SK-N-SH (cell line): Measurements from ENCODE around the gene NDUFS8. TPM values are rescaled to one million over a fixed set of nuclear protein-coding genes. Genes with fewer than 3 reads are reported as not detected.

Experiments used
- CTCF ChIA-PET: fragments of 300-600, 350-600 bp; formaldehyde crosslinking; extraction: SDS; loops from one replicate; lab custom pipeline; 2021; lab: Yijun Ruan, JAX
- POLR2A ChIA-PET: fragments of 350-600 bp; sonication (Branson Sonifier 250); formaldehyde crosslinking; extraction: SDS; loops from one replicate; lab custom pipeline; 2020; ENCODE audit warnings: antibody characterized with exemption, inconsistent platforms; lab: Yijun Ruan, JAX
- DNase-seq: peaks from one replicate; pipeline ENCODE4 v3.0.0; 2012
- H2AFZ ChIP-seq: fragments of 200-600 bp; sonication (generic); 2 replicates; pipeline ENCODE4 v1.8.1; 2016; ENCODE audit warnings: antibody characterized with exemption, mild to moderate bottlenecking, low read depth
- H3F3A ChIP-seq: fragments of 200-600 bp; sonication (generic); replicated peaks from 2 replicates; pipeline ENCODE3; 2016; ENCODE audit warnings: antibody characterized with exemption, mild to moderate bottlenecking; ENCODE audit not compliant: insufficient read depth
- H3K27ac ChIP-seq, 2 experiments: fragments of 200-500 bp in 1 of 2; fragments of 200-600 bp in 1 of 2; sonication (Bioruptor generic) in 1 of 2; sonication (generic), shearing (Covaris generic) in 1 of 2; 2 replicates each; pipeline versions ENCODE4 v1.5.1 to v1.6.1; 2014 to 2016; ENCODE audit warnings: low read depth in 2 of 2, inconsistent platforms in 1 of 2, low read length in 1 of 2, mild to moderate bottlenecking in 1 of 2, mixed read lengths in 1 of 2
- H3K27me3 ChIP-seq: fragments of 200-600 bp; sonication (generic), shearing (Covaris generic); 2 replicates; pipeline ENCODE4 v1.6.1; 2016; ENCODE audit warnings: mixed run types; ENCODE audit not compliant: insufficient read depth
- H3K36me3 ChIP-seq, 2 experiments: fragments of 200-500 bp in 1 of 2; fragments of 200-600 bp in 1 of 2; sonication (Bioruptor generic) in 1 of 2; sonication (generic) in 1 of 2; replicated peaks in 1 of 2; 2 replicates each; pipeline versions ENCODE3 to v1.5.1; 2014 to 2016; ENCODE audit warnings: low read length in 1 of 2, mild to moderate bottlenecking in 1 of 2; ENCODE audit not compliant: insufficient read depth in 2 of 2, control insufficient read depth in 1 of 2
- H3K4me1 ChIP-seq, 2 experiments: fragments of 200-500 bp in 1 of 2; fragments of 200-600 bp in 1 of 2; sonication (Bioruptor generic) in 1 of 2; sonication (generic), shearing (Covaris generic) in 1 of 2; 2 replicates each; pipeline versions ENCODE4 v1.5.1 to v1.6.1; 2014 to 2016; ENCODE audit warnings: low read depth in 1 of 2, low read length in 1 of 2, mixed run types in 1 of 2; ENCODE audit not compliant: insufficient read depth in 2 of 2, control insufficient read depth in 1 of 2
- H3K4me2 ChIP-seq: fragments of 200-600 bp; sonication (generic), shearing (Covaris generic); 2 replicates; pipeline ENCODE4 v1.6.1; 2017; ENCODE audit warnings: mixed run types
- H3K4me3 ChIP-seq, 2 experiments: fragments of 200-500 bp in 1 of 2; fragments of 200-600 bp in 1 of 2; sonication (Bioruptor generic) in 1 of 2; sonication (generic), shearing (Covaris generic) in 1 of 2; 2 replicates each; pipeline versions ENCODE4 v1.5.1 to v1.8.1; 2014 to 2016; ENCODE audit warnings: low read depth in 2 of 2, inconsistent platforms in 1 of 2, low read length in 1 of 2, mild to moderate bottlenecking in 1 of 2, mixed read lengths in 1 of 2, moderate library complexity in 1 of 2
- H3K79me2 ChIP-seq: fragments of 200-600 bp; sonication (generic); 2 replicates; pipeline ENCODE4 v1.8.1; 2017; ENCODE audit warnings: mild to moderate bottlenecking; ENCODE audit not compliant: insufficient read depth
- H3K9ac ChIP-seq: fragments of 200-600 bp; sonication (generic); 2 replicates; pipeline ENCODE4 v1.6.1; 2017; ENCODE audit warnings: mixed run types
- H3K9me2 ChIP-seq: fragments of 200-600 bp; sonication (generic); 2 replicates; pipeline ENCODE4 v1.6.1; 2017; ENCODE audit warnings: mixed run types
- H3K9me3 ChIP-seq: fragments of 200-600 bp; sonication (generic); 2 replicates; pipeline ENCODE4 v1.6.1; 2017; ENCODE audit warnings: mixed run types, mild to moderate bottlenecking, moderate library complexity
- H4K20me1 ChIP-seq: fragments of 200-600 bp; sonication (generic); 2 replicates; pipeline ENCODE4 v1.6.1; 2017; ENCODE audit warnings: mild to moderate bottlenecking, mixed run types; ENCODE audit not compliant: insufficient read depth
- ELF1 ChIP-seq: IDR thresholded peaks from 2 replicates; pipeline ENCODE4 v1.4.0; 2012
- EP300 ChIP-seq, 2 experiments: IDR thresholded peaks; 2 replicates each; pipeline versions ENCODE4 v1.4.0 to v1.6.1; 2012; ENCODE audit warnings: borderline replicate concordance in 1 of 2, low read depth in 1 of 2, low read length in 1 of 2
- FOXM1 ChIP-seq: IDR thresholded peaks from 2 replicates; pipeline ENCODE4 v1.4.0; 2012; ENCODE audit warnings: low read depth, mild to moderate bottlenecking
- JUND ChIP-seq: IDR thresholded peaks from 2 replicates; pipeline ENCODE4 v1.4.0; 2012
- MEF2A ChIP-seq: IDR thresholded peaks from 2 replicates; pipeline ENCODE4 v1.4.0; 2012; ENCODE audit warnings: low read depth, borderline replicate concordance
- POLR2AphosphoS5 ChIP-seq: IDR thresholded peaks from 2 replicates; pipeline ENCODE4 v1.6.1; 2012; ENCODE audit warnings: low read depth, low read length
- RAD21 ChIP-seq: IDR thresholded peaks from 2 replicates; pipeline ENCODE4 v1.6.1; 2012; ENCODE audit warnings: mild to moderate bottlenecking, low read length
- RFX5 ChIP-seq: IDR thresholded peaks from 2 replicates; pipeline ENCODE4 v1.6.1; 2012; ENCODE audit warnings: mild to moderate bottlenecking, improper control_type of control experiment, low read length
- RXRA ChIP-seq: IDR thresholded peaks from 2 replicates; pipeline ENCODE4 v1.4.0; 2012; ENCODE audit warnings: low read depth, mild to moderate bottlenecking, borderline replicate concordance
- TCF12 ChIP-seq: IDR thresholded peaks from 2 replicates; pipeline ENCODE4 v1.4.0; 2012
- YY1 ChIP-seq: IDR thresholded peaks from 2 replicates; pipeline ENCODE4 v1.4.0; 2012; ENCODE audit warnings: low read depth, mild to moderate bottlenecking
- WGBS: methylation state at CpG from one replicate; pipeline ENCODE4 v1.1.6; 2017; ENCODE audit warnings: low lambda C conversion rate; 5-methylcytosine and 5-hydroxymethylcytosine counted together
- polyA plus RNA-seq, 3 experiments: library from polyadenylated mRNA; depleted of rRNA; stranded (reverse); fragments of >200 nt; gene quantifications; 2 replicates each; pipeline ENCODE4 v1.2.3, GENCODE V29; 2012
- TF ChIP-seq, protein P1 (sequence below): fragments of 150-350 bp; IDR thresholded peaks from 2 replicates; pipeline ENCODE4 v1.6.1; 2017; ENCODE audit warnings: antibody characterized with exemption, low read length, low read depth, borderline replicate concordance
- TF ChIP-seq, protein P2 (sequence below): IDR thresholded peaks from 2 replicates; pipeline ENCODE4 v1.4.0; 2012; ENCODE audit warnings: low read depth, borderline replicate concordance
- TF ChIP-seq, protein P3 (sequence below): fragments of 200-600 bp; sonication (generic); IDR thresholded peaks from 2 replicates; pipeline ENCODE4 v1.6.1; 2017; ENCODE audit warnings: antibody characterized with exemption, mild to moderate bottlenecking, moderate library complexity
- TF ChIP-seq, protein P4 (sequence below): IDR thresholded peaks from 2 replicates; pipeline ENCODE4 v1.4.0; 2012; ENCODE audit warnings: low read depth

The NDUFS8 gene
- polyA plus RNA-seq, 1 of the 3 experiments (the other 2 are of a cell fraction), result 123 TPM

DNA sequence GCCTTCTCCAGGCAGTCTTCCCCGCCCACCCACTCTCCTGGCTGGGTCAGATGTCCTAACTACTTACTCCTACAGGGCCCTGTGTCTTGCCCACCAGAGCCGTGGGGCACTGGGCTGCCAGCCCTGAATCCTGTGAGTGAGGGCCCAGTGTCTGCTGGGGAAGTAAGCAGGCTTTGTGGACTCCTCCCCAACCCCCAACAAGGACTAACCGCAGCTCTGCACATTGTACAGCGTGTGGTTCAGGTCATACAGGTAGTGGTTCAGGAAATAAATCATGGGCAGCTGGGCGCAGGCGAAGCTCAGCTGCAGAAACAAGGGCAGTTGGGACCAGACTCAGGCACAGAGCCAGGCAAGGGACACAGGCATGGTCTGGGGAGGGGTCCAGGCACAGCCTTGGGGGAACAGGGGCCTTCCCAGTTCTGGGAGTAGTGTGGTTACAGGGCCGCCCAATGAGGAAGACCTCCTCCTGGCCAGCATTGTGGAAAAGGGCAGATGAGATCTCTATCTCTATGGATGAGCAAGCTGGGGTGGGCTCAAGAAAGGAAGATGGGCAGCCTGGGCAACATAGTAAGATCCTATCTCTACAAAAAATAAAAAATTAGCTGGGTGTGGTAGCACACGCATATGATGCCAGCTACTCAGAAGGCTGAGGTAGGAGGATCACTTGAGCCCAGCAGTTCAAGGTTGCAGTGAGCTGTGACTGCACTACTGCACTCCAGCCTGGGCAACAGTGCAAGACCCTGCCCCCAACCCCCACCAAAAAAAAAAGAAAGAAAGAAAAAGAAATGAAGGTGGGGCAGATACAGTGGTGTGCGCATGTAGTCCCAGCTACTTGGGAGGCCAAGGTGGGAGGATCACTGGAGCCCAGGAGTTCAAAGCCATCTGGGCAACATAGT, 32.1 kb upstream of the NDUFS8 start:
- no peaks in the 10 kb centered on the region for H3K36me3 ChIP-seq
- no peaks in the 10 kb centered on the region for H3K9me2 ChIP-seq
- no peak overlapping the region for H3K27ac ChIP-seq
- 96% methylated on average over 9 of the region's 9 CpGs for WGBS
- H3K4me3 ChIP-seq, result no peak overlapping the region
- DNase-seq, result peak; percentile 10
- no peaks in the 10 kb centered on the region for H4K20me1 ChIP-seq
- TF ChIP-seq ELF1, result no peak
- TF ChIP-seq MEF2A, result no peak
- TF ChIP-seq RFX5, result no peak
- TF ChIP-seq, protein P1, sequence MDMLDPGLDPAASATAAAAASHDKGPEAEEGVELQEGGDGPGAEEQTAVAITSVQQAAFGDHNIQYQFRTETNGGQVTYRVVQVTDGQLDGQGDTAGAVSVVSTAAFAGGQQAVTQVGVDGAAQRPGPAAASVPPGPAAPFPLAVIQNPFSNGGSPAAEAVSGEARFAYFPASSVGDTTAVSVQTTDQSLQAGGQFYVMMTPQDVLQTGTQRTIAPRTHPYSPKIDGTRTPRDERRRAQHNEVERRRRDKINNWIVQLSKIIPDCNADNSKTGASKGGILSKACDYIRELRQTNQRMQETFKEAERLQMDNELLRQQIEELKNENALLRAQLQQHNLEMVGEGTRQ, result no peak
- no peaks in the 10 kb centered on the region for H3K27me3 ChIP-seq
- ChIA-PET POLR2A (no interaction called here), CTCF (interaction anchor here (1.0 to 1.1 kb wide), 2 partner anchors 12 to 43 kb away, joined by 3 to 5 read pairs; partner anchors contain the start of gene ALDH3B1)
- peaks cover 0 to 7% of the 10 kb centered on the region in 2 experiments; a peak in 1 of 4 replicates for H3K4me1 ChIP-seq
- H3F3A ChIP-seq, result peaks cover 3% of the 10 kb centered on the region
- H3K9ac ChIP-seq, result no peak overlapping the region
- H3K9me3 ChIP-seq, result no peaks in the 10 kb centered on the region
- no peaks in the 10 kb centered on the region for H3K79me2 ChIP-seq
- no peak overlapping the region for H3K4me2 ChIP-seq
- H2AFZ ChIP-seq, result no peak overlapping the region

DNA sequence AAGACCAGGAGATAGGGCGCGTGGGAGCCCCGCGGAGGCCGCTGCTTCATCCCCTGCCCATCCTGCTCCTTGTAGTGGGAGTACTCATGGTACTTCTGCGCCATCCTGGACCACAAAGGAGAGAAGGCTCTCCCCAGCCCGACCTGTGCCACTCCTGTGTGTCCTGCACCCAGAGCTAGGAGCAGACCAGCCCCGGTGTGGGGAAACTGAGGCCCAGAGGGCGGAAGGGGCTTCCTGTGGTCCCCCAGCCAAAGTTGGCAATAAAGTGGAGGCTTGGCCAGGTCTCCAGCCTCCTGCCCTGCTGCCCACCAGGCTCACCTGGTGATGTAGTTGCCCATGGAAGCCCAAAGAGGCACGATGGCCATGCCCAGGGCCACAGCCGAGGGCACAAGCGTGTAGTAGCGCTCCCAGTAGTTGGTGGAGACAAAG, 31.3 kb upstream of the NDUFS8 start:
- no peak overlapping the region for H3K4me2 ChIP-seq
- no peaks in the 10 kb centered on the region for H3K9me2 ChIP-seq
- peaks cover 3% of the 10 kb centered on the region for H3F3A ChIP-seq
- CTCF ChIA-PET, result interaction anchor here (1.0 to 1.1 kb wide), 2 partner anchors 11 to 44 kb away, joined by 3 to 5 read pairs; partner anchors contain the start of gene ALDH3B1
- TF ChIP-seq, protein P2, sequence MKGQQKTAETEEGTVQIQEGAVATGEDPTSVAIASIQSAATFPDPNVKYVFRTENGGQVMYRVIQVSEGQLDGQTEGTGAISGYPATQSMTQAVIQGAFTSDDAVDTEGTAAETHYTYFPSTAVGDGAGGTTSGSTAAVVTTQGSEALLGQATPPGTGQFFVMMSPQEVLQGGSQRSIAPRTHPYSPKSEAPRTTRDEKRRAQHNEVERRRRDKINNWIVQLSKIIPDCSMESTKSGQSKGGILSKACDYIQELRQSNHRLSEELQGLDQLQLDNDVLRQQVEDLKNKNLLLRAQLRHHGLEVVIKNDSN, result no peak
- no peak for TF ChIP-seq ELF1
- TF ChIP-seq JUND, result no peak
- TF ChIP-seq, all 33 proteins: peak for 0
- H3K4me3 ChIP-seq, result no peak overlapping the region
- H2AFZ ChIP-seq, result no peak overlapping the region
- H3K27ac ChIP-seq, result no peak overlapping the region
- H3K9ac ChIP-seq, result no peak overlapping the region
- DNase-seq, result peak; percentile 2
- H3K9me3 ChIP-seq, result no peaks in the 10 kb centered on the region
- no peaks in the 10 kb centered on the region for H4K20me1 ChIP-seq
- no peaks in the 10 kb centered on the region for H3K79me2 ChIP-seq
- WGBS, result 93% methylated on average over 10 of the region's 13 CpGs
- POLR2A ChIA-PET, result no interaction called here
- peaks cover 0 to 8% of the 10 kb centered on the region in 2 experiments; a peak in 1 of 4 replicates for H3K4me1 ChIP-seq
- no peaks in the 10 kb centered on the region for H3K27me3 ChIP-seq
- no peaks in the 10 kb centered on the region for H3K36me3 ChIP-seq

DNA sequence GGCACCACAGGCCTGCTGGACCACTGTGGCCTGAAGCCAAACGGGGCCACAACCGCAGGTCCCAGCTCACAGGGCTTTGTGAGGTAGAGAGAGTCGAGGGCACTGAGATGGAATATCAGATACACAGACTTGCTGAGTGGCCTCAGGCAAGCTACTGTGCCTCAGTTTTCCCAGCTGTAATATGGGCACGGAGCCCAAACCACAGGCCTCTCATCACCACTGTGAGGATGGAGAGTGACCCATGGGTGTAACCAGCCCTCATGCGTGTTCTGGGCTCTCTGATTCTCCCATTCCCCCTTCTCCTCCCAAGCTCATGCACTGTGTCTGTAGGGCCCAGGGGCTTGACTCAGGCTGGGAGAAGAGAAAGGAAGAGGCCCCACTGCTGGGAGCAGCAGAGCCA, 30.8 kb upstream of the NDUFS8 start:
- Histone ChIP-seq H3K9me3 (no peaks in the 10 kb centered on the region), H3K27ac (no peak overlapping the region), H3K27me3 (no peaks in the 10 kb centered on the region), H2AFZ (no peak overlapping the region), H3K4me3 (no peak overlapping the region), H3K79me2 (no peaks in the 10 kb centered on the region), H3K4me1 (peaks cover 0 to 13% of the 10 kb centered on the region in 2 experiments; a peak in 1 of 4 replicates), H3K9ac (no peak overlapping the region), H3K36me3 (no peaks in the 10 kb centered on the region), H4K20me1 (no peaks in the 10 kb centered on the region), H3K4me2 (no peak overlapping the region), H3F3A (peaks cover 3% of the 10 kb centered on the region), H3K9me2 (no peaks in the 10 kb centered on the region)
- ChIA-PET CTCF (interaction anchor here (1.0 kb wide), 1 partner anchor 44 kb away, joined by 5 read pairs; no protein-coding TSS in a partner anchor), POLR2A (no interaction called here)
- peak; percentile 4 for DNase-seq
- WGBS, result 92% methylated on average over 5 of the region's 5 CpGs
- TF ChIP-seq, protein P3, sequence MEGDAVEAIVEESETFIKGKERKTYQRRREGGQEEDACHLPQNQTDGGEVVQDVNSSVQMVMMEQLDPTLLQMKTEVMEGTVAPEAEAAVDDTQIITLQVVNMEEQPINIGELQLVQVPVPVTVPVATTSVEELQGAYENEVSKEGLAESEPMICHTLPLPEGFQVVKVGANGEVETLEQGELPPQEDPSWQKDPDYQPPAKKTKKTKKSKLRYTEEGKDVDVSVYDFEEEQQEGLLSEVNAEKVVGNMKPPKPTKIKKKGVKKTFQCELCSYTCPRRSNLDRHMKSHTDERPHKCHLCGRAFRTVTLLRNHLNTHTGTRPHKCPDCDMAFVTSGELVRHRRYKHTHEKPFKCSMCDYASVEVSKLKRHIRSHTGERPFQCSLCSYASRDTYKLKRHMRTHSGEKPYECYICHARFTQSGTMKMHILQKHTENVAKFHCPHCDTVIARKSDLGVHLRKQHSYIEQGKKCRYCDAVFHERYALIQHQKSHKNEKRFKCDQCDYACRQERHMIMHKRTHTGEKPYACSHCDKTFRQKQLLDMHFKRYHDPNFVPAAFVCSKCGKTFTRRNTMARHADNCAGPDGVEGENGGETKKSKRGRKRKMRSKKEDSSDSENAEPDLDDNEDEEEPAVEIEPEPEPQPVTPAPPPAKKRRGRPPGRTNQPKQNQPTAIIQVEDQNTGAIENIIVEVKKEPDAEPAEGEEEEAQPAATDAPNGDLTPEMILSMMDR, result no peak
- no peak for TF ChIP-seq MEF2A
- no peak for TF ChIP-seq RAD21
- no peak for TF ChIP-seq TCF12
- no peak for TF ChIP-seq YY1
- TF ChIP-seq EP300 (IDR thresholded peaks at IDR 0.05; ENCODE audit: borderline replicate concordance in 1 of 2, low read depth in 1 of 2, low read length in 1 of 2), result no peak
- TF ChIP-seq, protein P2, result no peak
- no peak for TF ChIP-seq RXRA
- TF ChIP-seq POLR2AphosphoS5, result no peak
- TF ChIP-seq FOXM1, result no peak
- TF ChIP-seq, protein P4, sequence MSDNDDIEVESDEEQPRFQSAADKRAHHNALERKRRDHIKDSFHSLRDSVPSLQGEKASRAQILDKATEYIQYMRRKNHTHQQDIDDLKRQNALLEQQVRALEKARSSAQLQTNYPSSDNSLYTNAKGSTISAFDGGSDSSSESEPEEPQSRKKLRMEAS, result no peak
